ENCODE measurements around the gene ZNF213. TPM values are rescaled to one million over a fixed set of nuclear protein-coding genes. Genes with fewer than 3 reads are reported as not detected.

The ZNF213 gene
- total RNA-seq, 4 donors from 2014 or later, result 3.9 to 14.3 (median 6.4) TPM

DNA sequence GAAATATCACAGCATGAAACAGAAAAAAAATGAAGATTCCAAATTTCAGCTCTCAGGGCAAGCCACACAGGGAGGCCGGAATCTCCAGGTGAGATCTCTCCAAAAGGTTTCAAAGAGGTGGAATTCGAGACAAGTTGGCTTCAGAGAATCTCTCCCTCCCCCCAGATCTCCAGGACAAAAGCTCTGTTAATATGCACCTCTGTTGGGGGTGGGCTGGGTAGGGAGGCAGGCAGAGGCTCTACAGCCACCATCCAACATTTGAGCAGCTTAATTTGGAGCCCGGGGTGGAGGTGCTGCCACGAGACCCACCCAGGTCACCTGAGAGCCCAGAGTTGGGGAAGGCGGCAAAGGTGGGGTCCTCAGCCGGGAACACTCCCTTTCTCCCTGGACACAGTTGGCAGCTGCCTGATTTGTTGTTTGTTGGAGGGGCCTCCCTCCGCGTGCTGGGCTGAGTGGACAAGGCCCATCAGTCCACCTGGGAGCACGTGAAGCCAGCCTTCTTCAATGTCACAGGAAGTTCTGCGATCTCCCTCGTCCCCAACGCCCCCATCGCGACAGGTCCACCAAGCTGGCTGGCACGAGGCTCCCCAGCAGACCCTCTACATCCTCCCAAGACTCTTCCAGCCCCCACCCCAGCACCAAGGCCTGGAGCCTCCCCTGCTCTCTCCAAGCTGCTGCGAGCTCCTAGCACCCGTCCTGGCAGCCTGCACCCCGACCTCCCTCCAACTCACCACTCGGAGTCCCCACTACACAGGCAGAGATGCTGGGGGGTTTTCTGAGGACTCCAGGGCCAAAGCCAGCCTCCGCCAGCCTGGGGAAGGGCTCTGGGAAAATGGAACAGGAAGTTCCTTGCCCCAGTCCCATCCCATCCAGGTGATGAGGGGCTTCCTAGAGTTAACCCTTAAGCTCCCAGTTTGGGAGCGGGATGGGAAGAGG is 36.1 kb upstream of the ZNF213 start, which contains the start of gene ZSCAN10:
TSS of gene ZSCAN10 (minus strand) at position 836 of the 936 bp plus-strand sequence. CDS start 6,357 bp downstream, outside the sequence.
- intact Hi-C loops (cut with DNase I), result no loop called here
- peaks cover 0 to 22% (median 0%) of the 10 kb centered on the region in 4 donors for H3K27me3 ChIP-seq
- H3K36me3 ChIP-seq, result no peaks in the 10 kb centered on the region
- no peaks in the 10 kb centered on the region for H3K9me3 ChIP-seq
- DNase-seq, result no peak
- peaks cover 6 to 47% (median 8%) of the 10 kb centered on the region in 3 donors for H3K4me1 ChIP-seq
- peak within 1 kb of the TSS; percentile 3 to 53 (median 27) for H3K4me3 ChIP-seq
- peak within 1 kb of the TSS in 2 of 4 donors; percentile 25 to 50 for H3K27ac ChIP-seq
- WGBS, 2 donors, result 54 to 69% methylated on average over 2 to 14 of the region's 21 CpGs
- no peak for TF ChIP-seq POLR2A (IDR thresholded peaks at IDR 0.05)
- TF ChIP-seq, protein P1, sequence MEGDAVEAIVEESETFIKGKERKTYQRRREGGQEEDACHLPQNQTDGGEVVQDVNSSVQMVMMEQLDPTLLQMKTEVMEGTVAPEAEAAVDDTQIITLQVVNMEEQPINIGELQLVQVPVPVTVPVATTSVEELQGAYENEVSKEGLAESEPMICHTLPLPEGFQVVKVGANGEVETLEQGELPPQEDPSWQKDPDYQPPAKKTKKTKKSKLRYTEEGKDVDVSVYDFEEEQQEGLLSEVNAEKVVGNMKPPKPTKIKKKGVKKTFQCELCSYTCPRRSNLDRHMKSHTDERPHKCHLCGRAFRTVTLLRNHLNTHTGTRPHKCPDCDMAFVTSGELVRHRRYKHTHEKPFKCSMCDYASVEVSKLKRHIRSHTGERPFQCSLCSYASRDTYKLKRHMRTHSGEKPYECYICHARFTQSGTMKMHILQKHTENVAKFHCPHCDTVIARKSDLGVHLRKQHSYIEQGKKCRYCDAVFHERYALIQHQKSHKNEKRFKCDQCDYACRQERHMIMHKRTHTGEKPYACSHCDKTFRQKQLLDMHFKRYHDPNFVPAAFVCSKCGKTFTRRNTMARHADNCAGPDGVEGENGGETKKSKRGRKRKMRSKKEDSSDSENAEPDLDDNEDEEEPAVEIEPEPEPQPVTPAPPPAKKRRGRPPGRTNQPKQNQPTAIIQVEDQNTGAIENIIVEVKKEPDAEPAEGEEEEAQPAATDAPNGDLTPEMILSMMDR (IDR thresholded peaks at IDR 0.05), result no peak

DNA sequence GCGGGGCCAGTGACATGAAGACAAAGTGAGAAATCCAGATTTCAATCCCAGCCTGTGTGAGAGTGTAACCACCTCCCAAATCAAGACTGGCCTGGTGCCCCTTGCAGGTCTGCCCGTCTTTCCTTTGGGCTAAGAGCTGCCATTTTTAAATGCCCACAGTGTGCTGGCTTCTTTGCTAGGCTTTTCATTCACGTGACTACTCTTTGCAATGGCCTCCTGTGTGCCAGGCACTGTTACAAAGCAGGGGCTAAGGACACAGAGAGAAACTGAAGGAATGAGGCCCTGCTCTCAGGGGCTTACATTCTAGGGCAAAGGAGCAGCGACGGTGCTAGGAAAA is 35.5 kb upstream of the ZNF213 start:
- intact Hi-C loops (cut with DNase I), result no loop called here
- TF ChIP-seq, protein P1 (IDR thresholded peaks at IDR 0.05), result no peak
- no peak for TF ChIP-seq POLR2A (IDR thresholded peaks at IDR 0.05)
- Histone ChIP-seq H3K4me1 (peaks cover 6 to 47% (median 8%) of the 10 kb centered on the region in 3 donors), H3K4me3 (peak overlapping the region in 1 of 4 donors; percentile 53), H3K27ac (no peak overlapping the region), H3K9me3 (no peaks in the 10 kb centered on the region), H3K36me3 (no peaks in the 10 kb centered on the region), H3K27me3 (peaks cover 0 to 22% (median 0%) of the 10 kb centered on the region in 4 donors)
- no peak for DNase-seq
- WGBS, 2 donors, result 73 to 76% methylated on average over 3 to 5 of the region's 5 CpGs

DNA sequence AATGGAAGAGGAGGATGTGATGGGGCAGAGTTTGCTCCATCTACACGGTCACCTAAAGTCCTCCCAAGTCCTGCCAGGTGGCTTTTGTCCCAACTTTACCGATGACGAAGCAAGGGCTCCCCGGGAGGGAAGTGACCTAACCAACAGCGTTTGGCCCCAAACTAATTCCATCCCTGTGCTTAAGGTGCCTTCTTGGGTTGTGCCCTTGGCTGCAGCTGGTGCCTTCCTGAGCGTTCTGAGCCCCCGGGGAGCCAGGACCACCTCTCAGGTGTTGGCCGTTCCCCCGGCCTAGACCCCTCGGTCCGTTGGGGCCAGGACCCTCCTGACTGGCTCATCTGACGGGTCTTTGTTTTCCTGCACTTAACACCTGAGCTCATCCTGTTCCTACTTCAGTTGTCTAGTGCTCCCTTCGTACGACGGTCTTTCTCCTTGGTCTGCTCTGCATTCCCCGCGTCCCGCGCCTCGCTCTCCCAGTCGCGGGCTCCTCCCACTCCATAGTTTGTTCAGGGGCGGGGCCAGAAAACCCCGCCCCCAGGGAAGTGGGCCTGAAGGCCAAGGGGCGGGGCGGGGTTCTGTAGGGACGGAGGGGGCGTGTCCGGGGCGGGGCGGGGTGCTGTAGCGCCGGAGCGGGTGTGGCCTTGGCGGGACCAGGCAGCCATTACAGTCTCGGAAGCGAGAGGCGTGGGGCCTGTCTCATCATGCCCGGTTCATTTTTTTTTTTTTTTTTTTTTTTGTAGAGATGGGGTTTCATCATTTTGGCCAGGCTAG is 34.9 kb upstream of the ZNF213 start:
- H3K9me3 ChIP-seq, result no peaks in the 10 kb centered on the region
- peak; percentile 79 for DNase-seq
- peak overlapping the region; percentile 3 to 53 (median 27) for H3K4me3 ChIP-seq
- WGBS, 2 donors, result 7 to 10% methylated on average over 17 to 23 of the region's 39 CpGs
- peaks cover 0 to 22% (median 0%) of the 10 kb centered on the region in 4 donors for H3K27me3 ChIP-seq
- H3K27ac ChIP-seq, result peak overlapping the region in 3 of 4 donors; percentile 20 to 53 (median 50)
- intact Hi-C loops (cut with DNase I), result no loop called here
- peaks cover 6 to 45% (median 8%) of the 10 kb centered on the region in 3 donors for H3K4me1 ChIP-seq
- TF ChIP-seq, protein P1 (IDR thresholded peaks at IDR 0.05), result no peak
- TF ChIP-seq POLR2A (IDR thresholded peaks at IDR 0.05), result no peak
- H3K36me3 ChIP-seq, result no peaks in the 10 kb centered on the region

DNA sequence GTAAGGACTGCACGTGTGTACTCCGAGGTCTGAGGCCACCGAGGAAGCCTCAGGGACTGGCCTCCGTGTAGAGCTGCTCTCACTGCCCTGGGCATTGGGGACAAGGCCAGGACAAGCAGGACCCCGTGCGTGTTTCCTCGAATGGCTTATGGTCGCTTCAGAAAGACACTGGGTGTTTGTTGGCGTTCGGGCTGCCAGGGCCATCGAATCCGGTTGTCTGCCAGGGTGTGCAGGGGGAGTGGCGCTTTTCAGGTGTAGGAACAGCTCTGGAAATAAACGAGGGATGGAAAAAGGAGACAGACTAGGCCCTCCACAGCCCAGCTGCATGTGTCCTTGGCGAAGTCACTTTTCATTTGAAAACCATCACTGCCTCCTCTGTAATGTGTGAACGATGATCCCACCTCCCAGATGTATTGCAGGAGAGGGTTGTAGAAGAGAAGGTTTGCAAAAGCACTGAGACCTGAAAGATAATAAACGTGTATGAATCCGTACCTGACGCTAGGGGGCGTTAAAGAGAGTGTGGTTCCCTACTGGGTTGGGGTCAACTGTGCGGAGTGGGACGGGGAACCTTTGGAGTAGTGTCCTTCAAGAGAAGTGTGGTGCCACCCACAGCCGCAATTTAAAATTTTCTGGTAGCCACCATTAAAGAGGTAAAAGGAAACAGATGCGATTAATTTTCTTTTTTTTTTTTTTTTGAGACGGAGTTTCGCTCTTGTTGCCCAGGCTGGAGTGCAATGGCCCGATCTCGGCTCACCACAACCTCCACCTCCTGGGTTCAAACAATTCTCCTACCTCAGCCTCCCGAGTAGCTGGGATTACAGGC is 33.6 kb upstream of the ZNF213 start:
- Histone ChIP-seq H3K4me1 (peaks cover 6 to 41% (median 8%) of the 10 kb centered on the region in 3 donors), H3K27ac (peak overlapping the region in 3 of 4 donors; percentile 20 to 60 (median 53)), H3K4me3 (no peak overlapping the region), H3K9me3 (no peaks in the 10 kb centered on the region), H3K27me3 (peaks cover 0 to 22% (median 0%) of the 10 kb centered on the region in 4 donors), H3K36me3 (no peaks in the 10 kb centered on the region)
- TF ChIP-seq, protein P1 (IDR thresholded peaks at IDR 0.05), result peak in 4 of 6 experiments; percentile 28 to 47 (median 32)
- no peak for TF ChIP-seq POLR2A (IDR thresholded peaks at IDR 0.05)
- WGBS, 2 donors, result 44 to 54% methylated on average over 14 to 29 of the region's 29 CpGs
- intact Hi-C loops (cut with DNase I), result no loop called here
- DNase-seq, result no peak

Measured in esophagus squamous epithelium (tissue), 5 donors.